ENCODE results near the gene PNPLA7. TPM values are rescaled to one million over a fixed set of nuclear protein-coding genes. Genes with fewer than 3 reads are reported as not detected.

Gene PNPLA7
- total and polyA plus RNA-seq, 10 of the 15 experiments (the other 5 are each of a cell fraction or from before 2014, with no cell fraction given) = 0.04 to 0.85 (median 0.19) TPM; not detected in 1

DNA sequence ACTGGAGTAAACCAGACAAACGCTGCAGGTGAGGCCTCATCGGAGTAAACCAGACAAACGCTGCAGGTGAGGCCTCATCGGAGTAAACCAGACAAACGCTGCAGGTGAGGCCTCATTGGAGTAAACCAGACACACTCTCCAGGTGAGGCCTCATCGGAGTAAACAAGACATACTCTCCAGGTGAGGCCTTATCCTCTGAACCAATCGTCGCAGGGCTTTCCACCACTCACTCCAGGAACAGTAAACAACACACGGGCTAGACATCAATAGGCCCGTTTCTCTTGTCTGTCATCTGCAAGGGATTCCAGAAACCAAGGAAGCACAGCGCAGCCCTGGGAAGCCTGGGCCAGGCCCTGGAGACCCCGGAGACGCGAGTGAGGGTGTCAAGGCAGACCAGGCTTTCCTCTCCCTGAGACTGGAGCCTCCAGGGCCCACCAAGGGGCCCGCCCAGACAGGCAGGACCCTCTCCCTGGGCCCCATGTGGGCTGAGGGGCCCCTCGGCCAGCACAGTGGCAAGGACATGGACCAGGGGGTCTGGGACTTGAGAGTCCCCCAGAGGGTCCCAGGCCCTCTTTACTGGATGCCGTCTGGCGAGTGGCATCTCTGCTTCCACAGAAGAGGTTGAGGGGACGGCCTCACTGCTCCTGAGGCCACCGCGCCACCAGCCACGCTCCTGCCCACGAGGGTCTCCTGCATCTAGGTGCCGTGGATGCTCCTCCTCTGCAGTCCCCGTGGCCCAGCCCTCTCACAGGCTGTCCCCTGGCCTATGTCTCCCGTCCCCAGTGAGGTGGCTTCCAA is 64.7 kb downstream of the PNPLA7 start:
- Histone ChIP-seq H4K20me1 (ENCODE audit: control insufficient read depth, insufficient read depth) (no peaks in the 10 kb centered on the region), H3K4me1 (ENCODE audit: control insufficient read depth, insufficient read depth, low read length) (no peaks in the 10 kb centered on the region), H3K4me2 (ENCODE audit: control insufficient read depth, insufficient read depth) (no peak overlapping the region), H3K9ac (ENCODE audit: control insufficient read depth, insufficient read depth, low read length) (no peak overlapping the region), H3K27ac (ENCODE audit: control insufficient read depth, insufficient read depth) (no peak overlapping the region), H3K4me3 (no peak overlapping the region), H3K9me3 (replicated peaks; ENCODE audit: control insufficient read depth, insufficient read depth, low read length) (no peaks in the 10 kb centered on the region), H3K79me2 (ENCODE audit: control insufficient read depth, insufficient read depth, low read length) (no peaks in the 10 kb centered on the region), H3K27me3 (replicated peaks in 1 of 2; ENCODE audit: control insufficient read depth in 2 of 2, insufficient read depth in 2 of 2, low read length in 1 of 2) (no peaks in the 10 kb centered on the region), H2AFZ (ENCODE audit: control insufficient read depth, low read depth, low read length) (no peak overlapping the region), H3K36me3 (ENCODE audit: control insufficient read depth in 2 of 2, insufficient read depth in 2 of 2, low read length in 1 of 2) (no peaks in the 10 kb centered on the region)
- ChIA-PET CTCF (no interaction called here), SMC1A (ENCODE audit: uncharacterized antibody, unreplicated experiment) (no interaction called here), RAD21 (ENCODE audit: unreplicated experiment) (no interaction called here), POLR2A (no interaction called here)
- WGBS (ENCODE audit: insufficient coverage, insufficient replicate concordance, low lambda C conversion rate, missing lambda C conversion rate) = 40% methylated on average over 26 of the region's 26 CpGs
- BruUV-seq (replicated peaks) = no TSS peak
- ATAC-seq (no peak), DNase-seq (ENCODE audit: low read depth, low spot score) (no peak), FAIRE-seq (no peak)
- intact Hi-C loops (cut with micrococcal nuclease; ENCODE audit: unreplicated experiment) = no loop called here
- no peak for TF ChIP-seq NBN (IDR thresholded peaks at IDR 0.05)
- TF ChIP-seq, protein P1, sequence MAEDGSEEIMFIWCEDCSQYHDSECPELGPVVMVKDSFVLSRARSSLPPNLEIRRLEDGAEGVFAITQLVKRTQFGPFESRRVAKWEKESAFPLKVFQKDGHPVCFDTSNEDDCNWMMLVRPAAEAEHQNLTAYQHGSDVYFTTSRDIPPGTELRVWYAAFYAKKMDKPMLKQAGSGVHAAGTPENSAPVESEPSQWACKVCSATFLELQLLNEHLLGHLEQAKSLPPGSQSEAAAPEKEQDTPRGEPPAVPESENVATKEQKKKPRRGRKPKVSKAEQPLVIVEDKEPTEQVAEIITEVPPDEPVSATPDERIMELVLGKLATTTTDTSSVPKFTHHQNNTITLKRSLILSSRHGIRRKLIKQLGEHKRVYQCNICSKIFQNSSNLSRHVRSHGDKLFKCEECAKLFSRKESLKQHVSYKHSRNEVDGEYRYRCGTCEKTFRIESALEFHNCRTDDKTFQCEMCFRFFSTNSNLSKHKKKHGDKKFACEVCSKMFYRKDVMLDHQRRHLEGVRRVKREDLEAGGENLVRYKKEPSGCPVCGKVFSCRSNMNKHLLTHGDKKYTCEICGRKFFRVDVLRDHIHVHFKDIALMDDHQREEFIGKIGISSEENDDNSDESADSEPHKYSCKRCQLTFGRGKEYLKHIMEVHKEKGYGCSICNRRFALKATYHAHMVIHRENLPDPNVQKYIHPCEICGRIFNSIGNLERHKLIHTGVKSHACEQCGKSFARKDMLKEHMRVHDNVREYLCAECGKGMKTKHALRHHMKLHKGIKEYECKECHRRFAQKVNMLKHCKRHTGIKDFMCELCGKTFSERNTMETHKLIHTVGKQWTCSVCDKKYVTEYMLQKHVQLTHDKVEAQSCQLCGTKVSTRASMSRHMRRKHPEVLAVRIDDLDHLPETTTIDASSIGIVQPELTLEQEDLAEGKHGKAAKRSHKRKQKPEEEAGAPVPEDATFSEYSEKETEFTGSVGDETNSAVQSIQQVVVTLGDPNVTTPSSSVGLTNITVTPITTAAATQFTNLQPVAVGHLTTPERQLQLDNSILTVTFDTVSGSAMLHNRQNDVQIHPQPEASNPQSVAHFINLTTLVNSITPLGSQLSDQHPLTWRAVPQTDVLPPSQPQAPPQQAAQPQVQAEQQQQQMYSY (CRISPR knock-in tag; IDR thresholded peaks at IDR 0.05) = no peak
- TF ChIP-seq, protein P2, sequence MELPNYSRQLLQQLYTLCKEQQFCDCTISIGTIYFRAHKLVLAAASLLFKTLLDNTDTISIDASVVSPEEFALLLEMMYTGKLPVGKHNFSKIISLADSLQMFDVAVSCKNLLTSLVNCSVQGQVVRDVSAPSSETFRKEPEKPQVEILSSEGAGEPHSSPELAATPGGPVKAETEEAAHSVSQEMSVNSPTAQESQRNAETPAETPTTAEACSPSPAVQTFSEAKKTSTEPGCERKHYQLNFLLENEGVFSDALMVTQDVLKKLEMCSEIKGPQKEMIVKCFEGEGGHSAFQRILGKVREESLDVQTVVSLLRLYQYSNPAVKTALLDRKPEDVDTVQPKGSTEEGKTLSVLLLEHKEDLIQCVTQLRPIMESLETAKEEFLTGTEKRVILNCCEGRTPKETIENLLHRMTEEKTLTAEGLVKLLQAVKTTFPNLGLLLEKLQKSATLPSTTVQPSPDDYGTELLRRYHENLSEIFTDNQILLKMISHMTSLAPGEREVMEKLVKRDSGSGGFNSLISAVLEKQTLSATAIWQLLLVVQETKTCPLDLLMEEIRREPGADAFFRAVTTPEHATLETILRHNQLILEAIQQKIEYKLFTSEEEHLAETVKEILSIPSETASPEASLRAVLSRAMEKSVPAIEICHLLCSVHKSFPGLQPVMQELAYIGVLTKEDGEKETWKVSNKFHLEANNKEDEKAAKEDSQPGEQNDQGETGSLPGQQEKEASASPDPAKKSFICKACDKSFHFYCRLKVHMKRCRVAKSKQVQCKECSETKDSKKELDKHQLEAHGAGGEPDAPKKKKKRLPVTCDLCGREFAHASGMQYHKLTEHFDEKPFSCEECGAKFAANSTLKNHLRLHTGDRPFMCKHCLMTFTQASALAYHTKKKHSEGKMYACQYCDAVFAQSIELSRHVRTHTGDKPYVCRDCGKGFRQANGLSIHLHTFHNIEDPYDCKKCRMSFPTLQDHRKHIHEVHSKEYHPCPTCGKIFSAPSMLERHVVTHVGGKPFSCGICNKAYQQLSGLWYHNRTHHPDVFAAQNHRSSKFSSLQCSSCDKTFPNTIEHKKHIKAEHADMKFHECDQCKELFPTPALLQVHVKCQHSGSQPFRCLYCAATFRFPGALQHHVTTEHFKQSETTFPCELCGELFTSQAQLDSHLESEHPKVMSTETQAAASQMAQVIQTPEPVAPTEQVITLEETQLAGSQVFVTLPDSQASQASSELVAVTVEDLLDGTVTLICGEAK (IDR thresholded peaks at IDR 0.05; ENCODE audit: borderline replicate concordance) = no peak
- in situ Hi-C loops (cut with MboI) = no loop called here

All from GM12878 (cell line).